C4-2B (cell line): ENCODE measurements around the gene ASCL3.
"Not testable (repeated sequence)": the region's sequence is repeated elsewhere in the genome, so short reads cannot be mapped to it uniquely, and the experiment has no call there.

Experiments used
- H3K27ac ChIP-seq: fragments of 450-650 bp; 2 replicates; pipeline ENCODE4 v1.5.1; 2017
- CTCF ChIP-seq: fragments of 450-650 bp; conservative IDR thresholded peaks from 2 replicates; pipeline ENCODE4 v1.5.1; 2017; ENCODE audit warnings: mild to moderate bottlenecking
- ZFX ChIP-seq: fragments of 450-650 bp; IDR thresholded peaks from 2 replicates; pipeline ENCODE4 v1.6.1; 2017

The ASCL3 gene

GRCh38 chr11:8942518-8943066 lies at the start of gene ASCL3:
TSS of gene ASCL3 (minus strand) at chr11:8943016. CDS start at chr11:8938161, 4,855 bp downstream.
- no peak within 1 kb of the TSS for H3K27ac ChIP-seq
- no peak for TF ChIP-seq ZFX
- no peak for TF ChIP-seq CTCF

- no peak for TF ChIP-seq ZFX
- TF ChIP-seq CTCF = no peak
- H3K27ac ChIP-seq = no peak overlapping the region
These were observed 46.6 kb upstream of the ASCL3 start for GRCh38 chr11:8989453-8989852.

DNA sequence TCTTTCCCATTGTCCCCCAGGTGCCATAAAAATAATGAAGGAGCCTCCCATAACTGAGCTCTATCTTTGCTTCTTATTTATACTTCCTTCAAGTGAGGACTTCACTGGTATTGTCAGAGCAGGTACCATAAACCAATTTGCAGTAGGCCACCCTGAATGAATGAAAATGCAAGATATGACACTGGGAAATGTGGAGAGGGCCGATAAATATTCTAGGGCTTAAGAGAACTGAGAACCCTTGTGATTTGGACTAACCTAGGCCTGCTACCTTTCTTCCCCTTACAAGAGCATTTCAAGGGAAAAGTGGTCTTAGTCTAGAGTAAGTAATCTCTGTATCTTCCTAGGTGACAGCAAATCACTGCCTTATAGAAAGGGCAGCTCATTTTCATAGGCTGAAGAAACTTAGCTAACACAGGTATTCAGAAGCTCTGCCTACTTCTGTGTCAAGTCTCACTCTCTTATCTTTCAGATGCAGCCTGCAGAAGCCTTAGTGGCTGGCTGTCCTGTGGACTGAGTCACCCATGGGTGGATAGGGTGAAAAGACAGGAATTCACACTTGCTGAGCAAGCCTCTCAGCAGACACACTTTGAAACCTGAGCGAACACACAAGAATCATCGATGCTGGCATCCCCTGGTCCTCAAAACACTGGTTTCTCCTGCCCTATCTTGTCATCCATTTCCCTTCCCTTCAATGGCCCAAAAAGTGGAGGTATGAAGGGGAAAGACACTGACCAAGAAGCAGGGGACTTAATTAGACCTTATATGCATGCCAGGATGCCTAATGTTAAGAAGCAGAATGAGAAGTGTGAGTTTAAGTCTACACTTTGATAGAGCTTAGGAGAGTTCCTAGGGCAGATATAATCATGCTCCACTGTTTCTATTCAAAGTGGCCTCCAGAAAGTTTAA lies 45.8 kb upstream of the ASCL3 start:
- TF ChIP-seq ZFX = no peak
- H3K27ac ChIP-seq = no peak overlapping the region

- TF ChIP-seq CTCF (no peak), ZFX (no peak)
- H3K27ac ChIP-seq = no peak overlapping the region
These were observed 44.6 kb upstream of the ASCL3 start for GRCh38 chr11:8987446-8987845.

DNA sequence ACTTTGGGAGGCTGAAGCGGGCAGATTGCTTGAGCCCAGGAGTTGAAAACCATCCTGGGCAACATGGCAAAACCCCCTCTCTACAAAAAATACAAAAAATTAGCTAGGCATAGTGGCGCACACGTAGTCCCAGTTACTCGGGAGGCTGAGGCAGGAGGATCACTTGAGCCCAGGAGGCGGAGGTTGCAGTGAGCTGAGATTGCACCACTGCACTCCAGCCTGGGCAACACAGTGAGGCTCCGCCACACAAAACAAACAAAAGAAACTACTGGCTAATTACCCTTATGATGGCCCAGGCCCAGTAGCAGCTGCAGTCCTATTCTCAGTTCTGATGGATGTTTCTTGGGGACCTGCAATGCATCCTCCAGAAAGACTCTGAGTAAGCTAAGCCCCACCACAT lies 44.0 kb upstream of the ASCL3 start:
- not testable (repeated sequence) for H3K27ac ChIP-seq

- TF ChIP-seq CTCF (no peak), ZFX (no peak)
- no peak overlapping the region for H3K27ac ChIP-seq
These were observed 42.6 kb upstream of the ASCL3 start for GRCh38 chr11:8985462-8985861.

- H3K27ac ChIP-seq = no peak overlapping the region
- TF ChIP-seq CTCF = no peak
- no peak for TF ChIP-seq ZFX
These were observed 40.7 kb upstream of the ASCL3 start for GRCh38 chr11:8983552-8983951.

- TF ChIP-seq ZFX = no peak
- no peak for TF ChIP-seq CTCF
- no peak overlapping the region for H3K27ac ChIP-seq
These were observed 37.7 kb upstream of the ASCL3 start for GRCh38 chr11:8980485-8980884.

GRCh38 chr11:8979365-8979764 lies 36.5 kb upstream of the ASCL3 start:
- not testable (repeated sequence) for H3K27ac ChIP-seq
